Trophoblast cell (in vitro differentiated cells and primary cell): ENCODE measurements around the gene GADD45GIP1.
A peak's percentile ranks its signal among the peaks of the same experiment; 100 is the strongest.
"Not testable (repeated sequence)": the region's sequence is repeated elsewhere in the genome, so short reads cannot be mapped to it uniquely, and the experiment has no call there.

Experiments
- DNase-seq, 2 donors: peaks; one replicate each; pipeline ENCODE4 v3.0.0-alpha.2; 2016
- H2AFZ ChIP-seq: 2 replicates; pipeline ENCODE4 v1.6.1; 2013; ENCODE audit warnings: low read length, moderate library complexity, mild to moderate bottlenecking; ENCODE audit not compliant: insufficient read depth, poor library complexity
- H2AK5ac ChIP-seq: 2 replicates; pipeline ENCODE4 v1.6.1; 2013; ENCODE audit warnings: mild to moderate bottlenecking, low read length
- H2BK120ac ChIP-seq: 2 replicates; pipeline ENCODE4 v1.6.1; 2013; ENCODE audit warnings: low read length, mild to moderate bottlenecking, moderate library complexity; ENCODE audit not compliant: insufficient read depth, poor library complexity
- H2BK12ac ChIP-seq: 2 replicates; pipeline ENCODE4 v1.6.1; 2013; ENCODE audit warnings: mild to moderate bottlenecking, low read length, moderate library complexity
- H2BK5ac ChIP-seq: 2 replicates; pipeline ENCODE4 v1.6.1; 2013; ENCODE audit warnings: low read length, low read depth, moderate library complexity, mild to moderate bottlenecking; ENCODE audit not compliant: poor library complexity
- H3K14ac ChIP-seq: 2 replicates; pipeline ENCODE4 v1.6.1; 2013; ENCODE audit warnings: mild to moderate bottlenecking, low read length
- H3K18ac ChIP-seq: 2 replicates; pipeline ENCODE4 v1.6.1; 2013; ENCODE audit warnings: mild to moderate bottlenecking, low read length
- H3K23ac ChIP-seq: 2 replicates; pipeline ENCODE4 v1.6.1; 2013; ENCODE audit warnings: low read length
- H3K27ac ChIP-seq: 2 replicates; pipeline ENCODE4 v1.5.1; 2013; ENCODE audit warnings: low read depth, mild to moderate bottlenecking, inconsistent platforms, low read length, moderate library complexity
- H3K27me3 ChIP-seq: 2 replicates; pipeline ENCODE4 v1.6.1; 2013; ENCODE audit warnings: inconsistent platforms, mild to moderate bottlenecking, low read length, moderate library complexity; ENCODE audit not compliant: insufficient read depth
- H3K36me3 ChIP-seq, 2 experiments: 1 replicate in 1 of 2; 2 replicates in 1 of 2; pipeline ENCODE4 v1.6.1; 2013; ENCODE audit warnings: low read length in 2 of 2, mild to moderate bottlenecking in 2 of 2, moderate library complexity in 1 of 2; ENCODE audit not compliant: insufficient read depth in 2 of 2, control insufficient read depth in 1 of 2
- H3K4ac ChIP-seq: 2 replicates; pipeline ENCODE4 v1.6.1; 2013; ENCODE audit warnings: low read depth, mild to moderate bottlenecking, low read length, moderate library complexity
- H3K4me1 ChIP-seq, 2 experiments: 1 replicate in 1 of 2; 2 replicates in 1 of 2; pipeline ENCODE4 v1.6.1; 2013; ENCODE audit warnings: low read length in 2 of 2, mild to moderate bottlenecking in 2 of 2, moderate library complexity in 1 of 2; ENCODE audit not compliant: insufficient read depth in 2 of 2, control insufficient read depth in 1 of 2
- H3K4me2 ChIP-seq: 2 replicates; pipeline ENCODE4 v1.6.1; 2013; ENCODE audit warnings: inconsistent platforms, mild to moderate bottlenecking, low read length, moderate library complexity
- H3K4me3 ChIP-seq: 2 replicates; pipeline ENCODE4 v1.5.1; 2013; ENCODE audit warnings: mild to moderate bottlenecking, low read depth, low read length, inconsistent platforms
- H3K79me1 ChIP-seq: one replicate; pipeline ENCODE4 v1.6.1; 2013; ENCODE audit warnings: low read length
- H3K79me2 ChIP-seq: 2 replicates; pipeline ENCODE4 v1.6.1; 2013; ENCODE audit warnings: low read length, mild to moderate bottlenecking; ENCODE audit not compliant: control insufficient read depth, insufficient read depth, poor library complexity
- H3K9ac ChIP-seq: 2 replicates; pipeline ENCODE4 v1.6.1; 2013; ENCODE audit warnings: mild to moderate bottlenecking, low read length
- H3K9me3 ChIP-seq: 2 replicates; pipeline ENCODE4 v1.6.1; 2013; ENCODE audit warnings: low read depth, mild to moderate bottlenecking, control low read depth, inconsistent platforms, low read length; ENCODE audit not compliant: insufficient read depth
- H4K12ac ChIP-seq: 2 replicates; pipeline ENCODE4 v1.6.1; 2013; ENCODE audit warnings: low read depth, mild to moderate bottlenecking, low read length, moderate library complexity
- H4K8ac ChIP-seq: 2 replicates; pipeline ENCODE4 v1.6.1; 2013; ENCODE audit warnings: low read depth, mild to moderate bottlenecking, low read length, moderate library complexity
- H4K91ac ChIP-seq: one replicate; pipeline ENCODE4 v1.6.1; 2013; ENCODE audit warnings: low read depth, mild to moderate bottlenecking, low read length, moderate library complexity
- WGBS: extraction: QIAGEN DNeasy Blood & Tissue Kit; methylation state at CpG from one replicate; pipeline ENCODE4 v1.1.7; 2013; ENCODE audit warnings: missing lambda C conversion rate; ENCODE audit not compliant: insufficient read length, insufficient coverage; ENCODE audit errors: extremely low coverage; 5-methylcytosine and 5-hydroxymethylcytosine counted together

Gene GADD45GIP1

GRCh38 chr19:12953138-12953798, 3.8 kb downstream of the GADD45GIP1 start:
- Histone ChIP-seq H3K23ac (no peak overlapping the region), H3K14ac (no peak overlapping the region), H3K27ac (no peak overlapping the region), H2BK120ac (no peak overlapping the region), H3K4me1 (peaks cover 4 to 7% of the 10 kb centered on the region in 2 experiments), H2AK5ac (no peak overlapping the region), H4K8ac (no peak overlapping the region), H3K9me3 (peaks cover 5% of the 10 kb centered on the region), H4K12ac (no peak overlapping the region), H3K36me3 (peaks cover 58 to 62% of the 10 kb centered on the region in 2 experiments), H3K79me1 (peaks cover 6% of the 10 kb centered on the region), H2BK5ac (no peak overlapping the region), H3K79me2 (peaks cover 5% of the 10 kb centered on the region), H3K4ac (no peak overlapping the region), H3K27me3 (no peaks in the 10 kb centered on the region), H3K4me2 (no peak overlapping the region), H4K91ac (no peak overlapping the region), H2BK12ac (no peak overlapping the region), H3K4me3 (no peak overlapping the region), H2AFZ (no peak overlapping the region), H3K18ac (no peak overlapping the region), H3K9ac (no peak overlapping the region)
- no peak for DNase-seq
- WGBS, result no CpG with 5 or more reads among the region's 11 CpGs

GRCh38 chr19:12952488-12953137, 4.4 kb downstream of the GADD45GIP1 start:
- no peak overlapping the region for H4K8ac ChIP-seq
- H3K36me3 ChIP-seq, result peaks cover 65 to 69% of the 10 kb centered on the region in 2 experiments
- H2BK120ac ChIP-seq, result no peak overlapping the region
- no peak overlapping the region for H4K91ac ChIP-seq
- H3K18ac ChIP-seq, result no peak overlapping the region
- H3K23ac ChIP-seq, result no peak overlapping the region
- no peak overlapping the region for H2BK12ac ChIP-seq
- H2AFZ ChIP-seq, result no peak overlapping the region
- H2BK5ac ChIP-seq, result no peak overlapping the region
- H3K79me1 ChIP-seq, result peaks cover 6% of the 10 kb centered on the region
- H3K79me2 ChIP-seq, result peaks cover 5% of the 10 kb centered on the region
- no peak overlapping the region for H3K4ac ChIP-seq
- no peak overlapping the region for H3K4me2 ChIP-seq
- peak in 1 of 2 donors; percentile 28 for DNase-seq
- peaks cover 5% of the 10 kb centered on the region for H3K9me3 ChIP-seq
- H3K9ac ChIP-seq, result no peak overlapping the region
- H3K4me3 ChIP-seq, result no peak overlapping the region
- H4K12ac ChIP-seq, result no peak overlapping the region
- H3K27me3 ChIP-seq, result no peaks in the 10 kb centered on the region
- H3K14ac ChIP-seq, result no peak overlapping the region
- no peak overlapping the region for H2AK5ac ChIP-seq
- peaks cover 4 to 7% of the 10 kb centered on the region in 2 experiments for H3K4me1 ChIP-seq
- no peak overlapping the region for H3K27ac ChIP-seq
- no CpG with 5 or more reads among the region's 12 CpGs for WGBS

- H2AK5ac ChIP-seq, H3K27me3 ChIP-seq: not testable (repeated sequence)
- WGBS, result no CpG with 5 or more reads among the region's 6 CpGs
These were observed 5.0 kb downstream of the GADD45GIP1 start for GRCh38 chr19:12952050-12952449.

GRCh38 chr19:12949363-12950283, 7.4 kb downstream of the GADD45GIP1 start:
- peaks cover 8% of the 10 kb centered on the region for H3K79me1 ChIP-seq
- H3K4ac ChIP-seq, result no peak overlapping the region
- peaks cover 4% of the 10 kb centered on the region for H3K79me2 ChIP-seq
- H3K18ac ChIP-seq, result no peak overlapping the region
- no peak overlapping the region for H2AK5ac ChIP-seq
- no peak overlapping the region for H3K14ac ChIP-seq
- no peak overlapping the region for H3K4me2 ChIP-seq
- WGBS, result no CpG with 5 or more reads among the region's 16 CpGs
- H3K4me1 ChIP-seq, result peaks cover 0 to 2% of the 10 kb centered on the region in 2 experiments
- no peaks in the 10 kb centered on the region for H3K27me3 ChIP-seq
- H2BK120ac ChIP-seq, result no peak overlapping the region
- no peak overlapping the region for H4K91ac ChIP-seq
- no peak overlapping the region for H4K8ac ChIP-seq
- peaks cover 2% of the 10 kb centered on the region for H3K9me3 ChIP-seq
- no peak overlapping the region for H2AFZ ChIP-seq
- no peak overlapping the region for H2BK12ac ChIP-seq
- H3K23ac ChIP-seq, result no peak overlapping the region
- no peak overlapping the region for H3K27ac ChIP-seq
- H3K9ac ChIP-seq, result no peak overlapping the region
- no peak overlapping the region for H4K12ac ChIP-seq
- H3K4me3 ChIP-seq, result no peak overlapping the region
- DNase-seq, result no peak
- H3K36me3 ChIP-seq, result peaks cover 66 to 69% of the 10 kb centered on the region in 2 experiments
- H2BK5ac ChIP-seq, result no peak overlapping the region

More at GRCh38 chr19:12952050-12952449, 5.0 kb downstream of the GADD45GIP1 start:
- H3K9me3 ChIP-seq, H3K4ac ChIP-seq, H3K4me1 ChIP-seq, H3K4me2 ChIP-seq, H2BK120ac ChIP-seq, H3K79me1 ChIP-seq, H2AFZ ChIP-seq, H2BK12ac ChIP-seq, H3K9ac ChIP-seq, H4K8ac ChIP-seq, DNase-seq, H3K18ac ChIP-seq, H3K23ac ChIP-seq, H3K27ac ChIP-seq, H2BK5ac ChIP-seq, H3K79me2 ChIP-seq, H3K14ac ChIP-seq, H4K91ac ChIP-seq, H3K4me3 ChIP-seq, H4K12ac ChIP-seq: not testable (repeated sequence)
- H3K36me3 ChIP-seq, result peaks cover 65 to 70% of the 10 kb centered on the region in 2 experiments
